GM19455 (cell line): ENCODE results near the gene CHRD.

Experiments
- ATAC-seq: cut with Tn5 transposase; IDR thresholded peaks from one replicate; pipeline ENCODE4 v1.9.1; 2021; ENCODE audit not compliant: unreplicated experiment

The CHRD gene

GRCh38 chr3:184360929-184361531 lies 18.8 kb upstream of the CHRD start:
- ATAC-seq = peak; percentile 6

- peak; percentile 38 for ATAC-seq
These were observed 18.3 kb upstream of the CHRD start, which contains the start of the genes CLCN2 and POLR2H for GRCh38 chr3:184361532-184361931. CLCN2 (minus strand) TSS chr3:184361605; CDS start chr3:184361479, 126 bp downstream. POLR2H (plus strand) TSS chr3:184361710; CDS start chr3:184363493, 1,783 bp downstream.

GRCh38 chr3:184361932-184362667 lies 17.8 kb upstream of the CHRD start:
- ATAC-seq = peak; percentile 1

- ATAC-seq = peak; percentile 84
These were observed 16.9 kb upstream of the CHRD start for GRCh38 chr3:184362668-184363546.

GRCh38 chr3:184366619-184367289 lies 13.1 kb upstream of the CHRD start:
- ATAC-seq = no peak

- ATAC-seq = no peak
These were observed 11.7 kb upstream of the CHRD start for GRCh38 chr3:184368116-184368515.

- no peak for ATAC-seq
These were observed 11.2 kb upstream of the CHRD start for GRCh38 chr3:184368586-184369183.

GRCh38 chr3:184371570-184372018 lies 8.3 kb upstream of the CHRD start:
- ATAC-seq = no peak

GRCh38 chr3:184372296-184372821 lies 7.5 kb upstream of the CHRD start:
- ATAC-seq = no peak

GRCh38 chr3:184372911-184373310 lies 6.9 kb upstream of the CHRD start:
- ATAC-seq = no peak

GRCh38 chr3:184373422-184373821 lies 6.4 kb upstream of the CHRD start:
- no peak for ATAC-seq

- ATAC-seq = no peak
These were observed 4.0 kb upstream of the CHRD start for GRCh38 chr3:184375747-184376461.

GRCh38 chr3:184377374-184377773 lies 2.5 kb upstream of the CHRD start:
- ATAC-seq = no peak

- ATAC-seq = no peak
These were observed 1.9 kb upstream of the CHRD start, which contains the start of gene THPO for GRCh38 chr3:184377882-184378445. THPO (minus strand) TSS chr3:184378207; CDS start chr3:184376259, 1,948 bp downstream.

- ATAC-seq = no peak
These were observed 1.1 kb upstream of the CHRD start for GRCh38 chr3:184378651-184379357.

- no peak for ATAC-seq
These were observed 352 bp downstream of the CHRD start for GRCh38 chr3:184380185-184380626.

- no peak for ATAC-seq
These were observed 890 bp downstream of the CHRD start for GRCh38 chr3:184380627-184381260.
